Measurements from ENCODE around the gene LUZP2.

LUZP2 gene

DNA sequence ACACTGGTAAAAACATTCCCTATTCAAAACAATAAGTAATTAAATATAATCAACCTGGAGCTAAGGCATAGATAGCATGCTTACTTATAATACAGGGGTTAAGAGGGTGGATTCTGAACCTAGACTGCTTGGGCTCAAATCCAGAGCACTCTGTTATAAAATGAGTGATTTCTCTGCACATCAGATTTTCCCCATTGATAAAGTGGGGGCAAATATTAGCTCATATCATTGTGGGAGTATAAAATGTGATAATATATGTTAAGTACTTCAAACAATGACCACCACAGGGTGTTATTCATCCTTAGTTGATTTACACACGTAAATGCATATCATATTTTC, 139.4 kb downstream of the LUZP2 start:
- DNase-seq, result no peak

DNA sequence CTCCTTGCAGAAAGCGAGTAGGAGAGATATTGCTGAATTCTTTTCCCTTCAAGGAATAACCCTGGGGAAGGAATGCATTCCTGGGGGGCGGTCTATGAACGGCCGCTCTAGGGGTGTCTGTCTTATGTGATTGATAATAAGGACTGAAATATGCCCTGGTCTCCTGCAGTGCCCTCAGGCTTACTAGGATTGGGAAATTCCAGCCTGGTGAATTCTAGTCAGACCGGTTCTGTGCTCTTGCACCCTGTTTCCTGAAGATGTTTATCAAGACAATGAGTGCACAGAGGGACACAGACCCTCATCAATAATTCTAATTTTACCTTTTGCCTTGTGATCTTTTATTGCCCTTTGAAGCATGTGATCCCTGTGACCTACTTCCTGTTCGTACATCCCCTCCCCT, 140.7 kb downstream of the LUZP2 start:
- no peak for DNase-seq

DNA sequence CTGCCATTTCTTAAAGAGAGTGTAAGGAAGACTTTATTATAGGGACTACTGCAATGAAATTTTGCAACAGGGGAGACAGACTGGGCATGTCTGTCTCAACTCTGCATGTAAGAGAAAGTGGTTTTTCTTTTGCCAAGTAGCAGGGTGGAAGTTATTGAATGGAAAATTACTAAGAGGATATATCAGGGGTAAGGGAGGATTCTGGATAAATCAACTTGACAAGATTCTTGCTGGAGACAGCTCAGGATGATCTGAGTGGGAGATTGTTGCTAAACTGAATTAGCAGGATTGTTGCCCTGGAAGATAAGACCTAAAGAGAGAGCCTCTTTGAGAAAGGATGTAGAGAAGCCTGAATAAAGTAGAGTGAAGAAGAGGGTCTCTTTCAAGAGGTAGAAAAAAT, 145.8 kb downstream of the LUZP2 start:
- DNase-seq, result no peak

DNA sequence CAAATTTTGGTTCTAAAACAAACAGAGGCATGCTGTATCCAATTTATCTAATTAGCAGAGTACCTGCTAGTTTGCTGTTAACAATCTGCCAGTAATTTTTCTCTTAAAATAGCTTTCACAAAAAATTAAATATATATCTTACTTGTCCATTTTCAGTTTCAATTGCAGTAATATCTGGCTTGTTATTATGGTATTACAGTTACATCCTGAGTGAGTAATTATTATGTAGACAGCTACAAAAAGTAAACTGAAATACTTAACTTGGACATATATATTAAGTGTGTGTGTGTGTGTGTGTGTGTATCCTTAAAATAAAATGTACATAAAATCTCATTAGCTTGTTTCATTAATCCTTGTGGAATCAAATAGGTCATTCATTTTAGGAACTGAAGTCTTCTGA, 148.7 kb downstream of the LUZP2 start:
- DNase-seq, result no peak

DNA sequence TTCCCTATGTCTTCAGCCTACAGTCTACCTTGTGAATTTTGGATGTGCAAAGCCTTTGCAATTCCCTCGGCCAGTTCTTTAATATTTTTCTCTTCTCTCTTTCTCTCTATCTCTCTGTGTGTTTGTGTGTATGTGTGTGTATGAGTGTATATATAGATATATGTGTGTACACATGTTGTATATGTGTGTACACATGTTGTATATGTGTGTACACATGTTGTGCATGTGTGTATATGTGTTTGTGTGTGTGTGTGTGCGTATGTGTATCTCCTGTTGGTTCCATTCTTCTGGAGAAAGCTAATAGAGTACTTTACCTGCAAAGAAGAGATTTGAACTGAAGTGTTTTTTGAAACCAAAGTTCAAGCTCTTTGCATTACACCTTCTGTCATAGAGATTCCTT, 155.0 kb downstream of the LUZP2 start:
- no peak for DNase-seq

DNA sequence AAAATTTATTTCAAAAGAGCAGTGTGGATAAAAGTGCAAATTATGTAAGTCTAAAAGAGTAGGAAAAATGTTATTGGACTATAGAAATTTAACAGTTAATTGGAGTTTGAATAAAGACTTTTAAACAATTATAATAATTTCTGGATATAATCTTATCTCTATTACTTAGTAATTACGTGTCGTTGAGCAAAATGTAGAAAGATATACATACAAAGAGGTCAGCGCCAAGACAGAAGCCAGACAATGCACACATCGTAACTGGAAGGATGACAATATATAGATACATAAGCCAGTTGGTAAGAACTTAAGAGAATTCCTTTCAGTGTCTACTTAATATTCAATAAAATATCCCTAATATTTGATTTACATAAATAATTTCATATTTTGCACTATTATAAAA, 157.0 kb downstream of the LUZP2 start:
- no peak for DNase-seq

DNA sequence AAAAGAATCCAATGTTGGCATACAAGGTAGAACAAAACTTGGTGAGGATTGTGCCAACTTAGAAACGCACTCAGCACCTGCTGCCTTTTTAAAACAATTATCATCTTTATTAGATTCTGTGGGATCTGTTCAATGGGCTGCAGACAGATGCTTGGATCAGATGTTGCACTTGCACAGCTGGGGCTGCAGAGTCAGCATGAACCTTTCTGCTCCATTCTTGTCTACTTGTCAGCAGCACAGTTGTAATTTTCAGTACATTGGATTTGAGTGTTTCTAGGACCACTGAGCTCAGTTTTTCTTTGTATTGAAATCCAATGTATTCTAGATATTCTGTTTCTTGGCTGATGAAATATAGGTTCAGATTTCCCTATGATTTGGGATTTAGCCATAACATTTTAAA, 164.5 kb downstream of the LUZP2 start:
- DNase-seq, result no peak

DNA sequence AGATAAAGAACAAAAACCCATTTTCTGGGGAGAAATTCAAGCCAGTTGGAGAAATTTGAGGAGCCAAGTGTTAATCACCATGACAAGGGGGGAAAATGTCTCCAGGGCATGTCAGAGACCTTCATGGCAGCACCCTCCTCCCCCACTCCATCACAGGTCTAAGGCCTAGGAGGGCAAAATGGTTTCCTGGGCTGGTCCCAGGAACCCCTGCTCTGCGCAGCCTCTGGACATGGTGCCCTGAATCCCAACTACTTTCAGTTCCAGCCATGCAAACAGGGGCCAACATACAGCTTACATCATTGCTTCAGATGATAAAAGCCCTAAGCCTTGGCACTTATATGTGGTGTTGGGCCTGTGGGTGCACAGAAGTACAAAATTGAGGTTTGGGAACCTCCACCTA, 167.5 kb downstream of the LUZP2 start:
- DNase-seq, result no peak

DNA sequence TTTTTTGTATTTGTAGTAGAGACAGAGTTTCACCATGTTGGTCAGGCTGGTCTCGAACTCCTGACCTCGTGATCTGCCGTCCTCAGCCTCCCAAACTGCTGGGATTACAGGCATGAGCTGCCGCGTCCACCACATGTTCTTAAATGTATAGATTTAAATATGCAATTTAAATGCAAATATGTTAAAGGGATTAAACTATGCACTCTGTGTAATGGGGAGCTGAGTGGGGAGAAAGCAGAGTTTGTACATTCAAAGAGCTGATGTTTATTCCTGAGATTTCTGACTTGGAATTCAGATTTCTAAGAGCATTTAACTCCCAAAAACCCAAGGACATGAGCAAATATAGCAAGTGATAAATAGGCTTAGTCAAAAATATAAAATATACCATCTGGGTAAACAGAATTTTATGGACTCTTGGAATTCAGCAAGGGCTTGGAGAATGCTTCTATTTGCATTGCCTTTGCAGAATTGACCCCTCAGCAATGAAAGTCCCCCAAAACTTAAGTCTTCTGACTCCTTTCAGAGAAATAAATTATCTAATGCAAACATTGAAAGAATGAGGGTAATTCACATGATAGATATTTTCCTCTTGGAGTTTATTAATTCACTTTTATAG, 170.6 kb downstream of the LUZP2 start:
- DNase-seq, result no peak

DNA sequence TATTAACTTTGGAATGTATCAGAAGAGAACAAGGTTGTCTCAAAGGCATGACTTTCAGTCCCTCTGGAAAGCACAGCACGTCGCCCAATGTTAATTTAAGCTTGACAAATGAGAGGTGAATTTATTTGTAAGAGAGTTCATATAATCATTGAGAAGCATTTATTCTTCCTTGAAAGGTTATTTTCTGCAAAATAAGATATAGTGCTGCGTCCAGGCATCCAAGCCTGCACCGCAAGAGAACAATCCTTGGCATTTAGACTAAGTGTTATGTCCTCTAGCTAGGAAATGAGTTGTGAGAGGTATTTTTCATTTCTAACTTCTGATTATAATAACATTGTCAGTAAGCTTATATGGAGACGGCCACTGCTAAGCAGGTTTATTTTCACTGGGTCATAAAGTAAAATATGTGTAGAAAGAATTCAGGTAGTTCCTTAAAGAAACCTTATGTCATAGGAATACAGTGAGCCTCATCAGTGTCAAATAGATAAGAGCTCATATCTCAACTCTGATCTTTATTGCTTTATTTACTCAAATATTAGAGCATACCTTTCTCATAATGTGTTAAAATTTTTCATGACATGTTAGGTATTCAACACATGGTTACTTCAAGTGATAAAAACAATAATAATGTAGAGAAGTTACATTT, 182.0 kb downstream of the LUZP2 start:
- no peak for DNase-seq

DNA sequence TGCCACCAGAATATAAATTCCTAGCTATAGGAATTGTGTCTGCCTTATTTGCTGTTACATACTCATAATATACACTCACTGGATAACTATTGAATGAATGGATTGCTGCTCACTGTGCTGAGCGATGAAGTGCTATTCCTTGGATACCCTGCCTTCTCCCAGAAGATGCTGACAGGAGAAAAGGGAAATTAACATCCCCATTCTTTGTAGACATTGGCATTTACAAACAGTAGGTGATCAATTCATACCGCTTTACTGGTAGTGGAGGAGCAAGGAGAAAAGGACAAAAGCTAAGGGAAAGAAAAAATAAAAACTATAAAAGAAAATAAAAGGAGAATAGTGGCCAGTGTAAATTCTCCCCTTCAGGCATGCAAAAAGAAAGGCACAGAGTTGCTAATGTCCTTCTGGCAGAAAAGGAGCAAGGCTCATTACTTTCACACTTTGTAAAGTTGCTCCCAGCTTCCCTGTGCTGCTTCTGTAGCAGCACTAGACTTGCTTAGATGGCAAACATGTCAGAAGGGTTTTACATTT, 183.0 kb downstream of the LUZP2 start:
- no peak for DNase-seq

DNA sequence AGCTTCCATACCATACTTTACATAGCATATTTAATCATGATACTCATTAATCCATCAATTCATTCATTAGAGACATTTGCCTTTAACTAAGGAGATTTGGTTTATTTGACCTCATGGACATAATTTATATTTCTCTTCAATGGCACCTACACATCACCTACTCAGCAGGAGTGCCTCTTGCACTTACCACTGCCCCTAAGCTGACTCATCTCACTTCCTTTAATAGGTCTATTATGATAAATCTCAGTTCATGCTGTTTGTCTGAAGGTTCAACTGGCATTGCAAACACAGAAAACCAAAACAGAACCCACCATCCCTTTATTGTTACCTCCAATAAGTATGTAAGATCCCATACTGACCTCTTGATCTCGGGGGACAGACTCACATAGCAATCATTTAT, 186.7 kb downstream of the LUZP2 start:
- DNase-seq, result no peak

DNA sequence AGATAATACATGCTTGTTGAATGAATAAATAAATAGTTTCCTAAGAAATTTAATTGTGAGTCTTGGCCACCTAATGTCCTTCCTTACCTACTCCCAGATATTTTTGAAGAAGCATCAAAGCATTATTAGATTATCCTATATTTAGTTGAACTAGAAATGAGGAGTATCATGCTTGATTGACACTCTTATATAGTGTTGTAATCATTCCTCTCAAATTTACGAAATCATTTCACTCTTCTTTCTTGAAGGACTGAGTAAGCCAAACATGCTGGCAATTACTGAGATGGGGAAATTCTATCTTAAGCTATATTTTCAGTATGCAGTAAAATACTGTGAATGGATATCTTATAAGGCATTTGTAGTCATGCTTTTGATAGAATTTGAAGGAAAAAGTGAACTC, 189.0 kb downstream of the LUZP2 start:
- no peak for DNase-seq

DNA sequence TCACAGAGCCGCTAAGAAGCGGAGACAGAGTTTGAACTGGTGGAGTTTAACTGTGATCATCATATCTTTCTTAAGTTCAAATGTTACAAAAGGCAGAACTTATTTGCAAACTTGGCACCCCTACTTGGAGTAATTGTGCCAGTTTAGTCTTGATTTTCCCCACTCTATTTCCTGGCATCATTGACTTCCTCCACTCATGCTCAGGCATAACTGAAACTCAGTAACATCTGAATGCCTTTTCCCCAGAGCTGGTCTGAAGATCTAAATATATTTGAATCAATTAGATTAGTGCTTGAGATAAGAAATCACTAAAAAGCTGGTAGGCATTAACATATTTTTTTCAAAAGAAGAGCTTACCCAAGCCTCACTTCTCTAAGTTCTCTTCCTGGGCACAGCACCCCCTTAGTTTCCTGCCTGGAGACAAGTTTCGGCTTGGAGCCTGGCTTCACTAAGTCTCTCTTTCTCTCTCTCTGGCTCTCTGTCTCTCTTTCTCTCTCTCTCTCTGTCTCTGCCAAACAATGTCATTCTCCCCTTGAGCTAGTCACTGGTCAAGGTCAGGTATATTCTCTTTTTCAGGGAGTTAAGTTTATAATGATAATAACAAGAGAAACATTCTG, 190.8 kb downstream of the LUZP2 start:
- no peak for DNase-seq

DNA sequence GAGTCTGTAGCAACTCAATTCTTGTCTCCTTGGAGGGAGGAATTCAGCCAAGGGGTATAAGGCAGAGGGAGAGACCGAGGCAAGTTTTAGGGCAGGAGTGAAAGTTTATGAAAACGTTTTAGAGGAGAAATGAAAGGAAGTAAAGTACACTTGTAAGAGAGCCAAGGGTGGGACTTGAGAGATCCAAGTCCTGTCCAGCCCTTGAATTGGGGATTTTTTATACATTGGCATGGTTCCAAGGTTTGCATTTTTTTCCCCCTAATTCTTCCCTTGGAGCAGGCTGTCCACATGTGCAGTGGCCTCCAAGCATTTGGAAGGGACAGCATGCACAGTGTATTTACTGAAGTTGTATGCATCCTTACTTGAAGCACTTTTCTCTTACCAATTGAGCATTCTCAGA, 192.1 kb downstream of the LUZP2 start:
- DNase-seq, result no peak

DNA sequence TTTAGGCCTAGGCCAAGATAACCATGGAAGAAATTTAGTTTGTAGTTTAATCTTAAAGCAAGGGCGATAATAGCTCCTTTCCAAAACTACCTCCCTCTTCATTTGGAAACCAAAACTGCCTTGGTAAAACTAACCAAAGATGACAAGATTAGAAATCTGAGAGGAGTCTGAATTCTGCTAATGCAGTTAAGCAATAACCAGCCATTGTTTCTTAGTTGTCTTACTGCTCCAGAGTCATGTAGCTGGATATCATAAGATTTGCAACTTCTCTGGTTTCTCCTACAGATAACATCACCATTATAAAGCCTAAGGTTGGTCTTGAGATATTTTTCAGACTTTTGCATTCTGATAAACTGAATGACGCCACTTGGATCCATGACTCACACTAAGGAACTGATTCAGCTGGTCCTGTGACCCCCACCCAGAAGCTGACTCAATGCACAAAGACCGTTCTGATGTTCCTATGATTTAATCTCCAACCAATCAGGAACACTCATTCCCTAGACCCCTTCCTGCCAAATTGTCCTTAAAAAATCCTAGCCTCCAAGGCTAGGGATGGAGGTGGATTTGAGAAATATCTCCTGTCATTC, 200.8 kb downstream of the LUZP2 start:
- DNase-seq, result no peak

DNA sequence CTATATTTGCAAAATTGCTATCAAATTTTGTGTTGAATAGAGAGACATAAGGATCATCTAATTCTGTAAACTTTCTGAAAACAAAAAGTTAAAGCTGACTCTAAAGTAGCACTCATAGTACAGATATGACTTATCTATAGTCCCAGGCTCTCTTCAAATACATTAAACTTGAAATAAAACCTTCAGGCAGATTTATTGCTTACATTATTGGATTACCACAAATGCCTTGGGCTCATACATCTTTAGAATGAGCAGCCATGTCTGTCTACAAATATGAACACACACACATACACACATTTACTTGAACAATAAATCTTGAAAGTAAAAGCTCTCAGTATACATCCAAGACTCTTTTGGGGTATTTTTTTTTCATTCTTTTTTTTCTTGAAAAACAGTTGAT, 207.9 kb downstream of the LUZP2 start:
- DNase-seq, result no peak

DNA sequence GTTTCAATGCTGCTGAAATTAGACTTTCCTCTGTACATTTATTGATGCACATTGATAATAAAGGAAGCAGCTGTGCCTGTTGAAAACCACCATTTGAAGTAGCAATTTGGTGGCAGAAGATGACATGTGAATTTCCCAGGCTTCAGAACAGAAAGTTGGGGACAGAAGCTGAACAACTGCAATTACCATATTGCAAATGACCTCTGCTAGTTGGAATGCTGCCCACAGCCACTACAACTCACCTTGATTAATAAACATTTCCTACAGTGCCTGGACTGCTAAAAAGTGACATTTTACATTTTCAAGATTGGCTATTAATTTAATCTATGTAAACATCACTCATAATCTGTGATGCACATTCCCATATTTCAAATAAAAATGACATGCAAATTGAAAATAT, 208.6 kb downstream of the LUZP2 start:
- no peak for DNase-seq

DNA sequence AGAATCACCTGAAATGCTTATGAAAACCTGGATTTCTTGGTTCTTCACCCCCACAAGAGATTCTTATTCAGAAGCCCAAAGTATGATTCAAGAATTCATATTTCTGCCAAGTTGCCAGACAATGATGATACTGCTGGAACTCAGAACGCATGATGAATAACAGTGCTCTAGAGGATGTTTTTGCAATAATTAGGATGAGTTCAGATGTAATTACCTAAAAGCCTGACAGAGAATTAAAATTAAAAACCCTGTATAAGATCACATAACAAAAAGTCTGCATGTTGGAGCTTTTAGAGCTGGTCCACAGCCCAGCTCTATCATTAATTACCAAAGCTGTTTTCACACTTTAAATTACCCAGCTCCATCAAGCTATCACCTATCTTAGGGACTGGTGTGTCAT, 211.8 kb downstream of the LUZP2 start:
- DNase-seq, result no peak

DNA sequence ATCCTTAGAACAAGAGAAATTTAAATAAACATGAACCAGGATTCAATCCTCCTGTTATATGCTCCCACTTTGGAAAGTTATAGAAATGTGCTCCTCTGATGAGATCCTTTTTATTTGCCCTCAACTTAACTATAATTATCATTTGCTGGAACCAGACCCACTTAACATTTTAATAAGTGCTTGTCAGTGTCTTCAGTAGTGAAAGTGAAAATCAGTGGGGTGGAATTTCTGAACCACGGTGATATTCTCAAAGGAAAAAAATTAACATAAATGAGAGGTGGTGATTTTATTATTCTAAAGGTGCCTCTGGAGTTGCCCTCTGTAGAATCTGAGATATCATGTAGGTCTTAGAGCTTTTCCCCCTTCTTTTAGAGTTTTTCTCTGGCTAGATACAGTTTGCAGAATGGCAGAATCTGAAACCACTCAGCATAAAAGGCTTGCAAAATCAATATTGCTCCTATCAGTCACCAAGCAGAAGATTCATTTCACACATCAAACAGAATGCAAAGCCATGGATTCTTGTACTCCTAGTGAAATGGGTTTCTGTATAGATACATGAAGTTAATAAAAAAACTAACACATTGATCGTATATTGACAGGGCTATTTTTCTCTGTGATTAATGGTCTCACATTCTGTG, 213.2 kb downstream of the LUZP2 start:
- no peak for DNase-seq

DNA sequence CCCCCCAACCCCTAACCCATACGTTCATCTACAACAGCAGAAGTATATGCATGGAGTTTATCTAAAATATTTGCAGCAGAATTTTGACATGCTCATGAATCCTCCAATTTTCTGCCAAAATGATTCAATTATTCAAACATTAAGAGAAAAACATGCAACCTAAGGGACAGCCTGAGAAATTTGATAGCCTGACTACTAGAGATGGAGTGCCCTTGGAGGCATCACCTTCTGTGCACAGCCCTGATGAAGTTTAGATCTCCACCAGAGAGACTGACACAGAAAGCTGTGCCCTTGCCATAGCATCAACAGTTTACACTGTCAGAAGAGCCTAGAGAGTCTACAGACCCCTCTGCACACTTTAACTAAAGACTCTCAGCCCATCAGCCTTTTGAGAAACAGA, 217.7 kb downstream of the LUZP2 start:
- DNase-seq, result no peak

DNA sequence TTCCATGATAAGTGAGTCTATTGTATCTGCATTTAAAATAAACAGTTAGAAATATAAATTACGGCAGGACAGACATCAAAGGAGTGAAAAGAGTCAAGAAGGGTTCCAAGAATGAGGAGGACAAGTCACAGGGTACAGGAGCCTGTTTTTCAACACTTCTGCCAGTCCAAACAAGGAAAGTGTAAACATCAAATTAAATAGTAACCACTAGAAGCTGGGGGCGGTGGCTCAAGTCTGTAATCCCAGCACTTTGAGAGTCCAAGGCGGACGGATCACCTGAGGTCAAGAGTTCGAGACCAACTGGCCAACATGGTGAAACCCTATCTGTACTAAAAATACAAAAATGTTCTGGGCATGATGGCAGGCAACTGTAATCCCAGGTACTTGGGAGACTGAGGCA, 219.6 kb downstream of the LUZP2 start:
- no peak for DNase-seq

DNA sequence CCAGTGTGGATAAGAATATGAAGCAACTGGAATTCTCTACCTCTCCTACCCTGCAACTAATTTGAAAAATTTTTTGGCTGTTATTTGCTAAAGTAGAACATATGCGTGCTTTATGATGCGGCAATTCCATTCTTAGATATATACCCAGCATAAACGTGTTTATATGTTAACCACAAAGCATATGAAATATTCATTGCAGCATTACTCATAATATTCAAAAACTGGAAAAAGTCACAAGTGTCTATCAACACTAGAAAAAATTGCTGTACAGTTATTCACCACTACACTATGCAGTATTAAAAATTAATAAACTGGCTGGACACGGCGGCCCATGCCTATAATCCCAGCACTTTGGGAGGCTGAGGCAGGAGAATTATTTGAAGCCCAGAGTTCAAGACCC, 226.4 kb downstream of the LUZP2 start:
- DNase-seq, result no peak

DNA sequence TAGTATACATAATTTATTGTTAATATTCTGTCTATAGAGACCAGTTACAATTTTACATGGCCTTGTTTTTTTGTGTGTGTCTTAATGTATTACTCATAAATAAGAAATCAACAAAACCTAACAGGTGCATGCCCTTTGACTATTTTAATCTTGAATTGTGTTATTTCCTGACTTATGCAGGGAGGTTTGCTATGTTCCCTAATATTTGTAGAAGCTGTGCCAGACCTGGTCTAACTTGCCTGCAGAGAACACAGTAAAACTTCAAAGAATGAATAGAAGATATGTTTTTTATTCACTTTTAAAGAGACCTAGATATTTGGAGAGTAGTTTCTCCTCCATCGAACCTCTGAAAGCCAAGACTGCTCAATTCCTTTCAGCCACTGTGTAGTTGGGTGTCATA, 234.7 kb downstream of the LUZP2 start:
- no peak for DNase-seq
